AG04450 (cell line): ENCODE data around the gene ITSN1. TPM values are rescaled to one million over a fixed set of nuclear protein-coding genes. Genes with fewer than 3 reads are reported as not detected.
"Not testable (repeated sequence)": the region's sequence is repeated elsewhere in the genome, so short reads cannot be mapped to it uniquely, and the experiment has no call there.

ENCODE experiments used
- CTCF ChIA-PET: fragments of 300-600, 350-600 bp; formaldehyde crosslinking; extraction: SDS; loops from one replicate; lab custom pipeline; 2022; ENCODE audit warnings: antibody characterized with exemption, inconsistent platforms; lab: Charles Lee
- POLR2A ChIA-PET: fragments of 350-600 bp; formaldehyde crosslinking; extraction: SDS; loops from one replicate; lab custom pipeline; 2021; ENCODE audit warnings: antibody characterized with exemption, inconsistent platforms; lab: Yijun Ruan, JAX
- DNase-seq: peaks from one replicate; pipeline ENCODE4 v3.0.0-alpha.2; 2011; ENCODE audit warnings: low read depth, low spot score
- H3K27ac ChIP-seq: one replicate; pipeline ENCODE4 v1.5.1; 2012; ENCODE audit warnings: low read depth, low read length, control low read depth
- H3K27me3 ChIP-seq: one replicate; pipeline ENCODE4 v1.6.0; 2012; ENCODE audit warnings: low read length; ENCODE audit not compliant: control insufficient read depth, insufficient read depth
- H3K4me3 ChIP-seq: 2 replicates; pipeline ENCODE4 v1.5.1; 2011; ENCODE audit warnings: mild to moderate bottlenecking, low read depth, low read length, control low read depth
- H3K9me3 ChIP-seq: 2 replicates; pipeline ENCODE4 v1.5.1; 2012; ENCODE audit warnings: low read length; ENCODE audit not compliant: control insufficient read depth, insufficient read depth
- CTCF ChIP-seq: IDR thresholded peaks from 2 replicates; pipeline ENCODE4 v1.5.1; 2011; ENCODE audit warnings: low read depth, low read length, control low read depth, inconsistent platforms
- polyA plus RNA-seq: library from polyadenylated mRNA; depleted of rRNA; stranded (reverse); fragments of >200 nt; gene quantifications from 2 replicates; pipeline ENCODE4 v1.2.3, GENCODE V29; 2011

The ITSN1 gene
- polyA plus RNA-seq, 1 experiment: 51.5 TPM

DNA sequence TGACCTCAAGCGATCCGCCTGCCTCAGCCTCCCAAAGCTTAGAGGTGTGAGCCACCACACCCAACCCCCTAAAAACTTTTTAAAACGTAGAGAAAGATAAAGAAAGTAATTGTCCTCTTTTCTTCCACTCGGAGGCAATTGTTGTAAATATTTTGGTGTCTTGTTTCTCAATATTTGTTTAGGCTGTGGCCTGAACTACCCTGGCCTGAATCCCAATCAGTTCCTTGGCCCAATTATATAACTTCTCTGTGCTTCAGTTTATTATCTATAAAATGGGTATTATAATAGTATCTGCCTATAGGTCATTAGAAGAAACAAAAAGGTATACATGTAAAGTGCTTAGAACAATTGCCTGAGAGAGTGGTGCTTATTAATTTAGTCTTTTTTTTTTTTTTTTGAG is 275.1 kb downstream of the ITSN1 start:
- Histone ChIP-seq H3K9me3 (no peaks in the 10 kb centered on the region), H3K27me3 (no peaks in the 10 kb centered on the region), H3K27ac (no peak overlapping the region), H3K4me3 (no peak overlapping the region)
- POLR2A ChIA-PET: no interaction called here
- no peak for TF ChIP-seq CTCF
- CTCF ChIA-PET: interaction anchor here (0.7 to 1.5 kb wide), 2 partner anchors 430 to 445 kb away, joined by 4 to 5 read pairs; no protein-coding TSS in a partner anchor
- no peak for DNase-seq

GRCh38 chr21:33924079-33924765 is 281.9 kb downstream of the ITSN1 start:
- peak; percentile 45 for DNase-seq
- no peak overlapping the region for H3K27ac ChIP-seq
- H3K4me3 ChIP-seq: no peak overlapping the region
- ChIA-PET CTCF (interaction anchor here (0.6 to 3.7 kb wide), 52 partner anchors 9 to 444 kb away, joined by 3 to 102 read pairs (median 5); partner anchors contain the start of genes ATP5PO, MRPS6 and SLC5A3), POLR2A (interaction anchor here (0.6 to 1.1 kb wide), 4 partner anchors 150 to 443 kb away, joined by 4 to 5 read pairs (median 4); partner anchors contain the start of genes MRPS6 and SLC5A3)
- H3K9me3 ChIP-seq: no peaks in the 10 kb centered on the region
- no peaks in the 10 kb centered on the region for H3K27me3 ChIP-seq
- TF ChIP-seq CTCF: peak; percentile 93

GRCh38 chr21:33924766-33925100 is 282.4 kb downstream of the ITSN1 start:
- POLR2A ChIA-PET: interaction anchor here (0.6 to 1.1 kb wide), 2 partner anchors 277 to 279 kb away, joined by 4 to 5 read pairs; no protein-coding TSS in a partner anchor

GRCh38 chr21:33926248-33926647 is 283.9 kb downstream of the ITSN1 start:
- H3K4me3 ChIP-seq, CTCF ChIA-PET, POLR2A ChIA-PET: not testable (repeated sequence)

More at GRCh38 chr21:33924766-33925100, 282.4 kb downstream of the ITSN1 start:
- CTCF ChIA-PET: interaction anchor here (0.7 to 3.7 kb wide), 38 partner anchors 9 to 443 kb away, joined by 3 to 102 read pairs (median 6); partner anchors contain the start of gene ATP5PO
- Histone ChIP-seq H3K27me3 (no peaks in the 10 kb centered on the region), H3K9me3 (no peaks in the 10 kb centered on the region), H3K4me3 (no peak overlapping the region), H3K27ac (no peak overlapping the region)
- no peak for DNase-seq
- no peak for TF ChIP-seq CTCF

GRCh38 chr21:33931052-33931798 is 288.9 kb downstream of the ITSN1 start:
- CTCF ChIA-PET, DNase-seq, H3K9me3 ChIP-seq, POLR2A ChIA-PET, H3K27ac ChIP-seq, H3K27me3 ChIP-seq: not testable (repeated sequence)
- peak overlapping the region; percentile 17; the same call in 1 of the 2 replicates for H3K4me3 ChIP-seq

More at GRCh38 chr21:33926248-33926647, 283.9 kb downstream of the ITSN1 start:
- not testable (repeated sequence) for H3K27me3 ChIP-seq, H3K9me3 ChIP-seq, DNase-seq, H3K27ac ChIP-seq
